Immature natural killer cell (primary cell): ENCODE data around the gene DRD2. TPM values are rescaled to one million over a fixed set of nuclear protein-coding genes. Genes with fewer than 3 reads are reported as not detected.

ENCODE experiments used
- DNase-seq, 3 donors: peaks; one replicate each; pipeline ENCODE4 v3.0.0; 2022; ENCODE audit warnings: mixed read lengths in 1 of 3
- H3K27ac Mint-ChIP-seq, 6 donors: one replicate each; pipeline ENCODE4 v1.8.0; 2020; ENCODE audit warnings: mixed read lengths in 6 of 6, mild to moderate bottlenecking in 5 of 6, inconsistent platforms in 4 of 6, moderate library complexity in 3 of 6
- H3K27me3 Mint-ChIP-seq, 3 donors: one replicate each; pipeline ENCODE4 v1.8.0; 2020 to 2021; ENCODE audit warnings: low read depth in 3 of 3, mild to moderate bottlenecking in 3 of 3, mixed read lengths in 3 of 3, moderate library complexity in 3 of 3, inconsistent platforms in 1 of 3
- H3K36me3 Mint-ChIP-seq, 3 donors: one replicate each; pipeline ENCODE4 v1.8.0; 2020; ENCODE audit warnings: mixed read lengths in 3 of 3, inconsistent platforms in 2 of 3, mild to moderate bottlenecking in 2 of 3
- H3K4me1 Mint-ChIP-seq, 2 donors: one replicate each; pipeline ENCODE4 v1.8.0; 2020; ENCODE audit warnings: inconsistent platforms in 2 of 2, mild to moderate bottlenecking in 2 of 2, mixed read lengths in 2 of 2, moderate library complexity in 1 of 2
- H3K4me3 Mint-ChIP-seq, 5 donors: one replicate each; pipeline ENCODE4 v1.8.0; 2020; ENCODE audit warnings: mild to moderate bottlenecking in 5 of 5, mixed read lengths in 5 of 5, inconsistent platforms in 3 of 5, moderate library complexity in 3 of 5
- H3K9me3 Mint-ChIP-seq, 6 donors: one replicate each; pipeline ENCODE4 v1.8.0; 2020; ENCODE audit warnings: mild to moderate bottlenecking in 6 of 6, mixed read lengths in 6 of 6, inconsistent platforms in 4 of 6, moderate library complexity in 3 of 6
- polyA plus RNA-seq, 3 donors: library from polyadenylated mRNA; unstranded; fragments of 300-500 nt; fragmentation: Illumina TruSeq; gene quantifications; one replicate each; pipeline ENCODE4 v1.2.3, GENCODE V29; 2021

The DRD2 gene
- polyA plus RNA-seq, 3 donors from 2014 or later: not detected

GRCh38 chr11:113396690-113397089, 78.5 kb downstream of the DRD2 start:
- Mint-ChIP-seq H3K9me3 (no peaks in the 10 kb centered on the region), H3K4me3 (no peak overlapping the region), H3K27me3 (peaks cover 0 to 3% (median 0%) of the 10 kb centered on the region in 3 donors), H3K27ac (no peak overlapping the region), H3K4me1 (no peaks in the 10 kb centered on the region), H3K36me3 (no peaks in the 10 kb centered on the region)
- DNase-seq: no peak

- Mint-ChIP-seq H3K27me3 (peaks cover 0 to 3% (median 0%) of the 10 kb centered on the region in 3 donors), H3K27ac (no peak overlapping the region), H3K4me1 (no peaks in the 10 kb centered on the region), H3K4me3 (no peak overlapping the region), H3K9me3 (no peaks in the 10 kb centered on the region), H3K36me3 (no peaks in the 10 kb centered on the region)
- DNase-seq: no peak
These were observed 79.3 kb downstream of the DRD2 start for GRCh38 chr11:113395782-113396336.

- Mint-ChIP-seq H3K9me3 (no peaks in the 10 kb centered on the region), H3K4me3 (no peak overlapping the region), H3K4me1 (no peaks in the 10 kb centered on the region), H3K36me3 (no peaks in the 10 kb centered on the region), H3K27me3 (peaks cover 0 to 3% (median 0%) of the 10 kb centered on the region in 3 donors), H3K27ac (no peak overlapping the region)
- DNase-seq: no peak
These were observed 80.3 kb downstream of the DRD2 start for GRCh38 chr11:113394919-113395318.

- Mint-ChIP-seq H3K36me3 (no peaks in the 10 kb centered on the region), H3K4me1 (no peaks in the 10 kb centered on the region), H3K27me3 (peaks cover 0 to 3% (median 0%) of the 10 kb centered on the region in 3 donors), H3K9me3 (no peaks in the 10 kb centered on the region), H3K4me3 (no peak overlapping the region), H3K27ac (no peak overlapping the region)
- no peak for DNase-seq
These were observed 81.7 kb downstream of the DRD2 start for GRCh38 chr11:113393501-113393985.

GRCh38 chr11:113392236-113392921, 82.8 kb downstream of the DRD2 start:
- no peaks in the 10 kb centered on the region for H3K36me3 Mint-ChIP-seq
- H3K4me1 Mint-ChIP-seq: no peaks in the 10 kb centered on the region
- peaks cover 0 to 3% (median under 1%) of the 10 kb centered on the region in 3 donors for H3K27me3 Mint-ChIP-seq
- no peaks in the 10 kb centered on the region for H3K9me3 Mint-ChIP-seq
- no peak for DNase-seq
- H3K27ac Mint-ChIP-seq: no peak overlapping the region
- no peak overlapping the region for H3K4me3 Mint-ChIP-seq

- Mint-ChIP-seq H3K9me3 (no peaks in the 10 kb centered on the region), H3K36me3 (no peaks in the 10 kb centered on the region), H3K4me3 (no peak overlapping the region), H3K27ac (no peak overlapping the region), H3K4me1 (no peaks in the 10 kb centered on the region), H3K27me3 (peaks cover 4 to 9% (median 5%) of the 10 kb centered on the region in 3 donors)
- DNase-seq: no peak
These were observed 85.9 kb downstream of the DRD2 start for GRCh38 chr11:113389272-113389671.

- Mint-ChIP-seq H3K9me3 (no peaks in the 10 kb centered on the region), H3K4me3 (no peak within 1 kb of the TSS), H3K27ac (no peak within 1 kb of the TSS), H3K4me1 (no peaks in the 10 kb centered on the region), H3K36me3 (no peaks in the 10 kb centered on the region), H3K27me3 (peaks cover 4 to 8% (median 5%) of the 10 kb centered on the region in 3 donors)
- no peak for DNase-seq
These were observed 87.5 kb downstream of the DRD2 start, which contains the start of gene ANKK1 for GRCh38 chr11:113387605-113388211. ANKK1 (plus strand) TSS chr11:113387779; CDS start chr11:113387885, 106 bp downstream.

- H3K27me3 Mint-ChIP-seq: peaks cover 4 to 6% (median 5%) of the 10 kb centered on the region in 3 donors
- no peaks in the 10 kb centered on the region for H3K9me3 Mint-ChIP-seq
- H3K27ac Mint-ChIP-seq: no peak overlapping the region
- no peaks in the 10 kb centered on the region for H3K36me3 Mint-ChIP-seq
- DNase-seq: no peak
- no peak overlapping the region for H3K4me3 Mint-ChIP-seq
- H3K4me1 Mint-ChIP-seq: no peaks in the 10 kb centered on the region
These were observed 88.3 kb downstream of the DRD2 start for GRCh38 chr11:113386866-113387265.

GRCh38 chr11:113385749-113386148, 89.4 kb downstream of the DRD2 start:
- Mint-ChIP-seq H3K4me3 (no peak overlapping the region), H3K27ac (no peak overlapping the region), H3K27me3 (peaks cover 4 to 8% (median 5%) of the 10 kb centered on the region in 3 donors), H3K4me1 (no peaks in the 10 kb centered on the region), H3K36me3 (no peaks in the 10 kb centered on the region), H3K9me3 (peaks cover 0 to under 1% (median 0%) of the 10 kb centered on the region in 6 donors)
- DNase-seq: no peak

- Mint-ChIP-seq H3K4me3 (no peak overlapping the region), H3K9me3 (peaks cover 0 to 2% (median 0%) of the 10 kb centered on the region in 6 donors), H3K36me3 (peaks cover 0 to 5% (median 0%) of the 10 kb centered on the region in 3 donors), H3K4me1 (no peaks in the 10 kb centered on the region), H3K27me3 (peaks cover 5 to 8% (median 6%) of the 10 kb centered on the region in 3 donors), H3K27ac (no peak overlapping the region)
- no peak for DNase-seq
These were observed 90.6 kb downstream of the DRD2 start for GRCh38 chr11:113384551-113384950.

- Mint-ChIP-seq H3K9me3 (peaks cover 0 to 2% (median 0%) of the 10 kb centered on the region in 6 donors), H3K36me3 (peaks cover 0 to 5% (median 0%) of the 10 kb centered on the region in 3 donors), H3K4me3 (no peak overlapping the region), H3K4me1 (no peaks in the 10 kb centered on the region), H3K27me3 (peaks cover 6 to 11% (median 8%) of the 10 kb centered on the region in 3 donors), H3K27ac (no peak overlapping the region)
- DNase-seq: no peak
These were observed 93.1 kb downstream of the DRD2 start for GRCh38 chr11:113382121-113382520.

- Mint-ChIP-seq H3K27ac (no peak overlapping the region), H3K36me3 (peaks cover 0 to 5% (median 3%) of the 10 kb centered on the region in 3 donors), H3K4me3 (no peak overlapping the region), H3K9me3 (peaks cover 0 to 2% (median 0%) of the 10 kb centered on the region in 6 donors), H3K4me1 (no peaks in the 10 kb centered on the region), H3K27me3 (peaks cover 1 to 11% (median 2%) of the 10 kb centered on the region in 3 donors)
- DNase-seq: no peak
These were observed 96.5 kb downstream of the DRD2 start for GRCh38 chr11:113378692-113379091.

- DNase-seq: no peak
- Mint-ChIP-seq H3K9me3 (peaks cover 0 to 2% (median 0%) of the 10 kb centered on the region in 6 donors), H3K4me3 (no peak overlapping the region), H3K27ac (no peak overlapping the region), H3K27me3 (peaks cover 2 to 11% (median 3%) of the 10 kb centered on the region in 3 donors), H3K36me3 (peaks cover 4 to 7% (median 4%) of the 10 kb centered on the region in 3 donors), H3K4me1 (no peaks in the 10 kb centered on the region)
These were observed 97.4 kb downstream of the DRD2 start for GRCh38 chr11:113377681-113378412.
